Bronchus fibroblast of lung (primary cell): ENCODE results near the gene REC114. TPM values are rescaled to one million over a fixed set of nuclear protein-coding genes. Genes with fewer than 3 reads are reported as not detected.

Source experiments
- total RNA-seq: library from RNA; depleted of rRNA; stranded (reverse); fragments of >200 nt; gene quantifications from 2 replicates; pipeline ENCODE4 v1.2.3, GENCODE V29; 2015

Gene REC114
- total RNA-seq, result not detected in 2 replicates

GRCh38 chr15:73442968-73443367 lies at the start of gene REC114:
REC114 (plus strand) TSS chr15:73443164; CDS start chr15:73443186, 22 bp downstream.

Other genes starting within 250 kb of the REC114 start
- gene HCN4, start 74.2 kb upstream of the REC114 start, total RNA-seq, result not detected in 2 replicates
- gene NPTN, start 190.2 kb downstream of the REC114 start, total RNA-seq, result 70.4 and 79.2 TPM in 2 replicates
- 91.6 and 108 TPM in 2 replicates for gene CD276, start 241.2 kb downstream of the REC114 start, total RNA-seq